Measurements from ENCODE around the gene ZBTB20.

- TF ChIP-seq CTCF (IDR thresholded peaks at IDR 0.05; ENCODE audit: low read depth, low read length) = no peak
- no peak for TF ChIP-seq EZH2phosphoT487 (IDR thresholded peaks at IDR 0.05; ENCODE audit: low read depth)
These were observed 331.0 kb downstream of the ZBTB20 start for GRCh38 chr3:114816052-114816451.

All from OCI-LY3 (cell line).